Liver (tissue), 9 donors: ENCODE measurements around the gene GPR65. TPM values are rescaled to one million over a fixed set of nuclear protein-coding genes. Genes with fewer than 3 reads are reported as not detected.

Experiments used
- DNase-seq: peaks from one replicate; pipeline ENCODE4 v3.0.0-alpha.2; 2017; ENCODE audit warnings: low spot score
- H3K27ac ChIP-seq, 2 donors: one replicate each; pipeline ENCODE4 v1.7.0; 2013; ENCODE audit warnings: inconsistent platforms in 2 of 2, low read length in 2 of 2, control low read depth in 1 of 2, low read depth in 1 of 2, mild to moderate bottlenecking in 1 of 2
- H3K27me3 ChIP-seq, 4 donors: one replicate each; pipeline versions ENCODE4 v1.6.1 to v1.7.0; 2013; ENCODE audit warnings: low read length in 3 of 4, inconsistent platforms in 1 of 4, mild to moderate bottlenecking in 1 of 4, moderate library complexity in 1 of 4; ENCODE audit not compliant: control insufficient read depth in 4 of 4, insufficient read depth in 4 of 4
- H3K36me3 ChIP-seq, 4 donors: one replicate each; pipeline versions ENCODE4 v1.6.1 to v1.7.0; 2013; ENCODE audit warnings: low read length in 3 of 4, mild to moderate bottlenecking in 3 of 4, low read depth in 1 of 4, moderate library complexity in 1 of 4; ENCODE audit not compliant: control insufficient read depth in 4 of 4, insufficient read depth in 3 of 4
- H3K4me1 ChIP-seq, 4 donors: one replicate each; pipeline versions ENCODE4 v1.6.1 to v1.7.0; 2013; ENCODE audit warnings: low read length in 3 of 4, mild to moderate bottlenecking in 3 of 4, moderate library complexity in 1 of 4; ENCODE audit not compliant: control insufficient read depth in 4 of 4, insufficient read depth in 4 of 4
- H3K4me3 ChIP-seq, 3 donors: one replicate each; pipeline versions ENCODE4 v1.6.1 to v1.7.0; 2013; ENCODE audit warnings: low read length in 3 of 3, control low read depth in 1 of 3, low read depth in 1 of 3, mild to moderate bottlenecking in 1 of 3
- H3K9ac ChIP-seq, 2 donors: one replicate each; pipeline ENCODE4 v1.7.0; 2013; ENCODE audit warnings: low read length in 2 of 2, mild to moderate bottlenecking in 2 of 2, moderate library complexity in 2 of 2, control low read depth in 1 of 2, low read depth in 1 of 2
- H3K9me3 ChIP-seq, 4 donors: one replicate each; pipeline versions ENCODE4 v1.6.1 to v1.7.0; 2013; ENCODE audit warnings: low read length in 3 of 4; ENCODE audit not compliant: control insufficient read depth in 4 of 4
- ATF3 ChIP-seq: IDR thresholded peaks from 2 replicates; pipeline ENCODE4 v1.6.1; 2016; ENCODE audit warnings: antibody characterized with exemption
- CTCF ChIP-seq: fragments of 150-350 bp; IDR thresholded peaks from 2 replicates; pipeline ENCODE4 v1.5.1; 2017; ENCODE audit warnings: improper control_type of control experiment, low read depth, low read length; ENCODE audit not compliant: missing input control
- EGR1 ChIP-seq, 2 donors: IDR thresholded peaks; 2 replicates each; pipeline ENCODE4 v1.6.1; 2016 to 2018; ENCODE audit warnings: antibody characterized with exemption in 2 of 2, low read depth in 2 of 2
- FOXA1 ChIP-seq: IDR thresholded peaks from 2 replicates; pipeline ENCODE4 v1.6.1; 2016; ENCODE audit warnings: antibody characterized with exemption
- FOXA2 ChIP-seq: IDR thresholded peaks from 2 replicates; pipeline ENCODE4 v1.6.1; 2016; ENCODE audit warnings: antibody characterized with exemption
- HNF4A ChIP-seq, 2 donors: conservative IDR thresholded peaks; 2 replicates each; pipeline ENCODE4 v1.6.1; 2016; ENCODE audit warnings: antibody characterized with exemption in 2 of 2, mild to moderate bottlenecking in 2 of 2
- HNF4G ChIP-seq: IDR thresholded peaks from 2 replicates; pipeline ENCODE4 v1.6.1; 2016; ENCODE audit warnings: antibody characterized with exemption
- JUND ChIP-seq, 2 donors: IDR thresholded peaks; 2 replicates each; pipeline ENCODE4 v1.6.1; 2016; ENCODE audit warnings: antibody characterized with exemption in 2 of 2
- NR2F2 ChIP-seq: IDR thresholded peaks from 2 replicates; pipeline ENCODE4 v1.6.1; 2016; ENCODE audit warnings: antibody characterized with exemption
- REST ChIP-seq: IDR thresholded peaks from 2 replicates; pipeline ENCODE4 v1.6.1; 2016; ENCODE audit warnings: antibody characterized with exemption, mild to moderate bottlenecking
- RXRA ChIP-seq, 2 donors: IDR thresholded peaks; 2 replicates each; pipeline ENCODE4 v1.6.1; 2017 to 2018; ENCODE audit warnings: antibody characterized with exemption in 2 of 2, mild to moderate bottlenecking in 1 of 2
- SP1 ChIP-seq: IDR thresholded peaks from 2 replicates; pipeline ENCODE4 v1.6.1; 2018; ENCODE audit warnings: antibody characterized with exemption, mild to moderate bottlenecking
- TAF1 ChIP-seq: conservative IDR thresholded peaks from 2 replicates; pipeline ENCODE4 v1.6.1; 2016; ENCODE audit warnings: antibody characterized with exemption, mild to moderate bottlenecking
- YY1 ChIP-seq: IDR thresholded peaks from 2 replicates; pipeline ENCODE4 v1.6.1; 2016; ENCODE audit warnings: antibody characterized with exemption, mild to moderate bottlenecking
- WGBS: extraction: QIAGEN DNeasy Blood & Tissue Kit; methylation state at CpG from one replicate; pipeline ENCODE4 v1.1.7; 2013; 5-methylcytosine and 5-hydroxymethylcytosine counted together
- polyA plus RNA-seq, 2 donors: library from polyadenylated mRNA; stranded (reverse) in 1 of 2; unstranded in 1 of 2; fragments of 200-250 nt in 1 of 2; fragments of >200 nt in 1 of 2; fragmentation: Nextera tagmentation in 1 of 2; extraction: Ambion mirVana in 1 of 2; gene quantifications; one replicate each; pipeline versions ENCODE4 v1.2.1 to v1.2.3, GENCODE V29; 2013 to 2015
- total RNA-seq, 2 donors: library from RNA; depleted of rRNA; stranded (reverse); fragments of >200 nt; gene quantifications; one replicate each; pipeline ENCODE4 v1.2.3, GENCODE V29; 2014
- TF ChIP-seq, protein P1 (sequence below): IDR thresholded peaks from 2 replicates; pipeline ENCODE4 v1.6.1; 2016; ENCODE audit warnings: antibody characterized with exemption
- TF ChIP-seq, protein P2 (sequence below): IDR thresholded peaks from 2 replicates; pipeline ENCODE4 v1.6.1; 2016; ENCODE audit warnings: antibody characterized with exemption
- donor health status: healthy.
- donor health status: healthy.
- donor health status: healthy.
- donor health status: healthy.
- donor health status: healthy.

The GPR65 gene
- total and polyA plus RNA-seq, 4 donors, result 0.72 to 4.5 (median 1.7) TPM

DNA sequence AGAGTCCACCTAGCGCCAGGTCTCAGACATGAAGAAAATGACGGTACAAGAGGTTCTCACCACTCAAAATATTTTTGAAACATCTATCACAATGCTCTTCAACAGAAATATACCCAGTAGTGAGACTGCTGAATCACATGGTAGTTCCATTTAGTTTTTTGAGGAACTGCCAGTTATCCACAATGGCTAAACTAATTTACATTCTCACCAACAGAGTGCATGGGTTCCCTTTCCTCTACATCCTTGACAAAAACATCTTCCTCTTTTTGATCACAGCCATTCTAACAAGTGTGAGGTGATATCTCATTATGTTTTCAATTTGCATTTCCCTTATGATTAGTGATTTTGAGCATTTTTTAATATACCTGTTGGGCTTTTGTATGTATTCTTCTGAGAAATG lies 5.7 kb upstream of the GPR65 start:
- WGBS, result 92% methylated on average over 2 of the region's 2 CpGs
- H3K4me3 ChIP-seq, result no peak overlapping the region

More for the DNA sequence above, 5.7 kb upstream of the GPR65 start:
- no peak for DNase-seq
- no peaks in the 10 kb centered on the region for H3K36me3 ChIP-seq
- H3K4me1 ChIP-seq, result no peaks in the 10 kb centered on the region
- H3K27ac ChIP-seq, result peak overlapping the region in 1 of 2 donors; percentile 12
- H3K9me3 ChIP-seq, result no peaks in the 10 kb centered on the region
- no peak overlapping the region for H3K9ac ChIP-seq
- TF ChIP-seq SP1 (no peak), HNF4A (conservative IDR thresholded peaks at IDR 0.05) (no peak), NR2F2 (no peak), FOXA2 (no peak), ATF3 (no peak), TAF1 (no peak), CTCF (no peak), JUND (IDR thresholded peaks at IDR 0.05) (no peak), RXRA (IDR thresholded peaks at IDR 0.05) (no peak), EGR1 (IDR thresholded peaks at IDR 0.05; ENCODE audit: low read depth in 2 of 2) (no peak), FOXA1 (no peak), REST (no peak), YY1 (no peak), HNF4G (no peak)
- TF ChIP-seq, protein P1, sequence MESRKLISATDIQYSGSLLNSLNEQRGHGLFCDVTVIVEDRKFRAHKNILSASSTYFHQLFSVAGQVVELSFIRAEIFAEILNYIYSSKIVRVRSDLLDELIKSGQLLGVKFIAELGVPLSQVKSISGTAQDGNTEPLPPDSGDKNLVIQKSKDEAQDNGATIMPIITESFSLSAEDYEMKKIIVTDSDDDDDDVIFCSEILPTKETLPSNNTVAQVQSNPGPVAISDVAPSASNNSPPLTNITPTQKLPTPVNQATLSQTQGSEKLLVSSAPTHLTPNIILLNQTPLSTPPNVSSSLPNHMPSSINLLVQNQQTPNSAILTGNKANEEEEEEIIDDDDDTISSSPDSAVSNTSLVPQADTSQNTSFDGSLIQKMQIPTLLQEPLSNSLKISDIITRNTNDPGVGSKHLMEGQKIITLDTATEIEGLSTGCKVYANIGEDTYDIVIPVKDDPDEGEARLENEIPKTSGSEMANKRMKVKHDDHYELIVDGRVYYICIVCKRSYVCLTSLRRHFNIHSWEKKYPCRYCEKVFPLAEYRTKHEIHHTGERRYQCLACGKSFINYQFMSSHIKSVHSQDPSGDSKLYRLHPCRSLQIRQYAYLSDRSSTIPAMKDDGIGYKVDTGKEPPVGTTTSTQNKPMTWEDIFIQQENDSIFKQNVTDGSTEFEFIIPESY, result no peak
- TF ChIP-seq, protein P2, sequence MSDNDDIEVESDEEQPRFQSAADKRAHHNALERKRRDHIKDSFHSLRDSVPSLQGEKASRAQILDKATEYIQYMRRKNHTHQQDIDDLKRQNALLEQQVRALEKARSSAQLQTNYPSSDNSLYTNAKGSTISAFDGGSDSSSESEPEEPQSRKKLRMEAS, result no peak
- H3K27me3 ChIP-seq, result no peaks in the 10 kb centered on the region
